HEK293 (cell line): Measurements from ENCODE around the gene MMP21.

Experiments
- CTCF ChIA-PET: fragments of 350-600 bp; formaldehyde crosslinking; extraction: SDS; loops from one replicate; lab custom pipeline; 2021; ENCODE audit warnings: antibody characterized with exemption; lab: Yijun Ruan, JAX
- POLR2A ChIA-PET: fragments of 300-600 bp; formaldehyde crosslinking; extraction: SDS; loops from one replicate; lab custom pipeline; 2020; ENCODE audit warnings: antibody characterized with exemption, inconsistent platforms; lab: Yijun Ruan, JAX
- H3K27ac ChIP-seq: fragments of 200-500 bp; sonication (Bioruptor generic); 2 replicates; pipeline ENCODE4 v1.5.1; 2014; ENCODE audit warnings: low read depth, low read length, control low read depth, inconsistent platforms; ENCODE audit errors: extremely low read depth
- H3K36me3 ChIP-seq, 2 experiments: fragments of 200-500 bp in 1 of 2; sonication (Bioruptor generic) in 1 of 2; 1 replicate in 1 of 2; 2 replicates in 1 of 2; pipeline ENCODE4 v1.5.1; 2014 to 2017; ENCODE audit warnings: inconsistent platforms in 2 of 2, low read length in 2 of 2; ENCODE audit not compliant: control insufficient read depth in 2 of 2, insufficient read depth in 1 of 2
- H3K4me1 ChIP-seq: fragments of 200-500 bp; sonication (Bioruptor generic); 2 replicates; pipeline ENCODE4 v1.5.1; 2014; ENCODE audit warnings: mild to moderate bottlenecking, low read length, inconsistent platforms; ENCODE audit not compliant: control insufficient read depth, insufficient read depth
- H3K4me3 ChIP-seq: 2 replicates; pipeline ENCODE4 v1.5.1; 2011; ENCODE audit warnings: low read depth, mild to moderate bottlenecking, control low read depth, low read length, moderate library complexity
- H3K9me3 ChIP-seq: fragments of 200-500 bp; sonication (Bioruptor generic); 2 replicates; pipeline ENCODE4 v1.5.1; 2014; ENCODE audit warnings: low read depth, low read length, inconsistent platforms; ENCODE audit not compliant: control insufficient read depth, insufficient read depth
- GLI2 ChIP-seq: fragments of 450-650 bp; formaldehyde crosslinking; IDR thresholded peaks from 2 replicates; pipeline ENCODE4; 2017; ENCODE audit warnings: missing biosample characterization, missing genetic modification characterization, low read depth, borderline replicate concordance
- GLIS1 ChIP-seq: fragments of 450-650 bp; formaldehyde crosslinking; IDR thresholded peaks from 2 replicates; pipeline ENCODE4 v1.5.1; 2016; ENCODE audit warnings: missing biosample characterization, missing genetic modification characterization
- GLIS2 ChIP-seq: fragments of 450-650 bp; formaldehyde crosslinking; IDR thresholded peaks from 2 replicates; pipeline ENCODE4 v1.5.1; 2016; ENCODE audit warnings: missing biosample characterization, missing genetic modification characterization
- HOXA7 ChIP-seq: sonication (generic); formaldehyde crosslinking; IDR thresholded peaks from 2 replicates; pipeline ENCODE4 v1.8.1; 2022; ENCODE audit warnings: missing genetic modification reagents, borderline replicate concordance
- KLF10 ChIP-seq: fragments of 450-650 bp; IDR thresholded peaks from 2 replicates; pipeline ENCODE4 v1.5.1; 2018; ENCODE audit warnings: missing biosample characterization, mild to moderate bottlenecking, missing genetic modification characterization
- MEIS1 ChIP-seq: sonication (generic); formaldehyde crosslinking; IDR thresholded peaks from 2 replicates; pipeline ENCODE4 v1.8.1; 2022; ENCODE audit warnings: missing genetic modification reagents, mild to moderate bottlenecking, borderline replicate concordance
- MZF1 ChIP-seq: fragments of 450-650 bp; formaldehyde crosslinking; IDR thresholded peaks from 2 replicates; pipeline ENCODE4 v1.5.1; 2017; ENCODE audit warnings: missing biosample characterization, missing genetic modification characterization, borderline replicate concordance
- PRDM4 ChIP-seq: fragments of 450-650 bp; formaldehyde crosslinking; IDR thresholded peaks from 2 replicates; pipeline ENCODE4 v1.5.1; 2017; ENCODE audit warnings: missing biosample characterization, missing genetic modification characterization
- SALL2 ChIP-seq: fragments of 450-650 bp; formaldehyde crosslinking; IDR thresholded peaks from 2 replicates; pipeline ENCODE4 v1.5.0; 2017; ENCODE audit warnings: missing biosample characterization, mild to moderate bottlenecking, missing genetic modification characterization, borderline replicate concordance
- SCRT1 ChIP-seq: fragments of 450-650 bp; formaldehyde crosslinking; IDR thresholded peaks from 2 replicates; pipeline ENCODE4 v1.5.1; 2016; ENCODE audit warnings: missing biosample characterization, missing genetic modification characterization, borderline replicate concordance
- SP7 ChIP-seq: fragments of 450-650 bp; formaldehyde crosslinking; IDR thresholded peaks from 2 replicates; pipeline ENCODE4 v1.5.1; 2016; ENCODE audit warnings: missing biosample characterization, missing genetic modification characterization
- ZBTB6 ChIP-seq: fragments of 450-650 bp; formaldehyde crosslinking; IDR thresholded peaks from 2 replicates; pipeline ENCODE4 v1.5.1; 2017; ENCODE audit warnings: missing biosample characterization, missing genetic modification characterization
- ZFP37 ChIP-seq: fragments of 450-650 bp; formaldehyde crosslinking; IDR thresholded peaks from 2 replicates; pipeline ENCODE4 v1.5.1; 2016; ENCODE audit warnings: missing biosample characterization, missing genetic modification characterization
- ZNF121 ChIP-seq: fragments of 450-650 bp; formaldehyde crosslinking; IDR thresholded peaks from 2 replicates; pipeline ENCODE4 v1.5.1; 2016; ENCODE audit warnings: missing biosample characterization, missing genetic modification characterization
- ZNF18 ChIP-seq: fragments of 450-650 bp; formaldehyde crosslinking; IDR thresholded peaks from 2 replicates; pipeline ENCODE4 v1.5.1; 2016; ENCODE audit warnings: missing biosample characterization, missing genetic modification characterization
- ZNF184 ChIP-seq: fragments of 450-650 bp; IDR thresholded peaks from 2 replicates; pipeline ENCODE4 v1.5.1; 2018; ENCODE audit warnings: missing biosample characterization, mild to moderate bottlenecking, missing genetic modification characterization
- ZNF2 ChIP-seq: fragments of 450-650 bp; formaldehyde crosslinking; IDR thresholded peaks from 2 replicates; pipeline ENCODE4 v1.5.1; 2016; ENCODE audit warnings: missing biosample characterization, missing genetic modification characterization
- ZNF37A ChIP-seq: fragments of 450-650 bp; IDR thresholded peaks from 2 replicates; pipeline ENCODE4 v1.5.1; 2018; ENCODE audit warnings: missing biosample characterization, missing genetic modification characterization
- ZNF518A ChIP-seq: fragments of 450-650 bp; formaldehyde crosslinking; conservative IDR thresholded peaks from 2 replicates; pipeline ENCODE4 v1.5.1; 2016; ENCODE audit warnings: low read depth, missing biosample characterization, missing genetic modification characterization
- ZNF560 ChIP-seq: fragments of 450-650 bp; formaldehyde crosslinking; IDR thresholded peaks from 2 replicates; pipeline ENCODE4 v1.5.1; 2017; ENCODE audit warnings: missing biosample characterization, missing genetic modification characterization, borderline replicate concordance
- ZNF610 ChIP-seq: fragments of 450-650 bp; formaldehyde crosslinking; IDR thresholded peaks from 2 replicates; pipeline ENCODE4 v1.5.1; 2016; ENCODE audit warnings: missing biosample characterization, missing genetic modification characterization, borderline replicate concordance
- ZNF621 ChIP-seq: fragments of 450-650 bp; formaldehyde crosslinking; IDR thresholded peaks from 2 replicates; pipeline ENCODE4 v1.5.1; 2017; ENCODE audit warnings: missing biosample characterization, missing genetic modification characterization
- ZNF707 ChIP-seq: fragments of 450-650 bp; formaldehyde crosslinking; IDR thresholded peaks from 2 replicates; pipeline ENCODE4 v1.5.1; 2016; ENCODE audit warnings: missing biosample characterization, missing genetic modification characterization

MMP21 gene

GRCh38 chr10:125720002-125720382 is 55.6 kb downstream of the MMP21 start:
- Histone ChIP-seq H3K27ac (peak overlapping the region; percentile 83), H3K9me3 (no peaks in the 10 kb centered on the region), H3K4me1 (peaks cover 7% of the 10 kb centered on the region)
- POLR2A ChIA-PET: interaction anchor here (0.6 to 1.0 kb wide), 10 partner anchors 9 to 88 kb away, joined by 3 to 14 read pairs (median 6); no protein-coding TSS in a partner anchor
- TF ChIP-seq GLIS2 (tag by site-specific recombination) (no peak), PRDM4 (0 out of 2 replicates have a peak, but pooled peaks have one; percentile 1), ZFP37 (tag by site-specific recombination) (0 out of 2 replicates have a peak, but pooled peaks have one; percentile 35)
- TF ChIP-seq, all 188 proteins: peak for 2
- Histone ChIP-seq H3K4me3 (peak overlapping the region; percentile 71), H3K36me3 (peaks cover 39 to 43% of the 10 kb centered on the region in 2 experiments)
- CTCF ChIA-PET: interaction anchor here (1.0 kb wide), 1 partner anchor 87 kb away, joined by 3 read pairs; no protein-coding TSS in a partner anchor

GRCh38 chr10:125719173-125720001 is 56.2 kb downstream of the MMP21 start, which contains the start of gene EDRF1:
EDRF1 (plus strand) TSS chr10:125719709; CDS start chr10:125719808, 99 bp downstream.
- peak within 1 kb of the TSS; percentile 71 for H3K4me3 ChIP-seq
- peaks cover 7% of the 10 kb centered on the region for H3K4me1 ChIP-seq
- POLR2A ChIA-PET: interaction anchor here (0.6 to 1.0 kb wide), 15 partner anchors 10 to 978 kb away, joined by 3 to 14 read pairs (median 4); partner anchors contain the start of gene CTBP2
- peaks cover 33 to 37% of the 10 kb centered on the region in 2 experiments for H3K36me3 ChIP-seq
- H3K9me3 ChIP-seq: no peaks in the 10 kb centered on the region
- peak within 1 kb of the TSS; percentile 83 for H3K27ac ChIP-seq
- CTCF ChIA-PET: interaction anchor here (0.7 to 1.0 kb wide), 2 partner anchors 87 to 163 kb away, joined by 3 to 4 read pairs; no protein-coding TSS in a partner anchor
- peak; percentile 10; the same call in 1 of the 2 replicates for TF ChIP-seq ZNF2 (tag by site-specific recombination)
- peak; percentile 58 for TF ChIP-seq SP7 (tag by site-specific recombination)
- TF ChIP-seq MEIS1 (CRISPR knock-in tag): no peak
- no peak for TF ChIP-seq ZNF707
- peak; percentile 54; the same call in 1 of the 2 replicates for TF ChIP-seq GLIS1 (tag by site-specific recombination)
- peak; percentile 82 for TF ChIP-seq ZNF518A
- no peak for TF ChIP-seq SALL2
- TF ChIP-seq ZNF610: peak; percentile 93
- no peak for TF ChIP-seq ZNF184 (tag by site-specific recombination)
- no peak for TF ChIP-seq ZNF560 (tag by site-specific recombination)
- TF ChIP-seq MZF1 (tag by site-specific recombination): no peak
- 0 out of 2 replicates have a peak, but pooled peaks have one; percentile 22 for TF ChIP-seq ZNF18 (tag by site-specific recombination)
- TF ChIP-seq SCRT1 (tag by site-specific recombination): no peak
- TF ChIP-seq ZBTB6 (tag by site-specific recombination): peak; percentile 52; the same call in 1 of the 2 replicates
- no peak; the same call in 1 of the 2 replicates for TF ChIP-seq GLI2 (tag by site-specific recombination)
- no peak for TF ChIP-seq ZNF621
- TF ChIP-seq ZNF37A (tag by site-specific recombination): no peak
- TF ChIP-seq ZNF121 (tag by site-specific recombination): no peak
- no peak for TF ChIP-seq KLF10 (tag by site-specific recombination)
- TF ChIP-seq HOXA7 (CRISPR knock-in tag): 0 out of 2 replicates have a peak, but pooled peaks have one; percentile 46
